ENCODE results near the gene UGT1A7.

UGT1A7 gene

DNA sequence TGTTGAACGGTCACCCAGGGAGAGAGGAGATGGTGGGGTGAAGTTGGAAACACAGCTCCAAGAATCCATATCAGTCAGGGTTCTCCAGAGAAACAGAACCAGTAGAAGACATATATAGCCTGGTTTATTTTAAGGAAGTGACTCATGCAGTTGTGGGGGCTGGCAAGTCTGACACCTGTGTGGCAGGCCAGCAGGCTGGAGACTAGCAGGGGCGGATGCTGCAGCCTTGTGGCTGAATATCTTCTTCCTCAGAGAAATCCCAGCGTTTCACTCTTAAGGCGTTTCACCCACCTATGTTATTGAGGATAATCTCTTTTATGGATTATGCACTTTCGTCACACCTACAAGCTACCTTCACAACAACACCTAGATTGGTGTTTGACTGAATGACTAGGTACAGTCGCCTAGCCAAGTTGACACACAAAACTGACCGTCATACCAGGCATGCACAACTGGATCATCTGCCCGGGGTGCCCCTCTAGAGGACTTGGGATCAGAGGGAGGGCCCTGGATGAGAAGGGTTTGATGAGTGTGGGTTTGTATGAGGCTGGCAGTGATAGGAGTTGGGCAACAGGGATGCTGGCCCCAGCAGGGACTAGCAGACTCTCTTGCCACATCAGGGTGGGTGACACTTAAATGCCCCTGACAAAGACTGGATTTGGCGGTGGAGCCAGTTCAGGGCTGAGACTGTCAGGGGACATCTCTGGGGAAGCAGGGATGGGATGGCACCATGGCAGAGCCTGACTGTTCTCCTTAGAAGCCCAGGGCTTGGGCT lies 119.8 kb downstream of the UGT1A7 start:
- FAIRE-seq, result no peak

- FAIRE-seq, result no peak
Measured at GRCh38 chr2:233802132-233802815, 120.6 kb downstream of the UGT1A7 start.

GRCh38 chr2:233803292-233803911 lies 121.7 kb downstream of the UGT1A7 start:
- FAIRE-seq, result no peak

- no peak for FAIRE-seq
Measured at GRCh38 chr2:233803994-233804393, 122.3 kb downstream of the UGT1A7 start.

- FAIRE-seq, result no peak
Measured at GRCh38 chr2:233807215-233807865, 125.6 kb downstream of the UGT1A7 start.

- no peak for FAIRE-seq
Measured at GRCh38 chr2:233807966-233808935, 126.5 kb downstream of the UGT1A7 start.

DNA sequence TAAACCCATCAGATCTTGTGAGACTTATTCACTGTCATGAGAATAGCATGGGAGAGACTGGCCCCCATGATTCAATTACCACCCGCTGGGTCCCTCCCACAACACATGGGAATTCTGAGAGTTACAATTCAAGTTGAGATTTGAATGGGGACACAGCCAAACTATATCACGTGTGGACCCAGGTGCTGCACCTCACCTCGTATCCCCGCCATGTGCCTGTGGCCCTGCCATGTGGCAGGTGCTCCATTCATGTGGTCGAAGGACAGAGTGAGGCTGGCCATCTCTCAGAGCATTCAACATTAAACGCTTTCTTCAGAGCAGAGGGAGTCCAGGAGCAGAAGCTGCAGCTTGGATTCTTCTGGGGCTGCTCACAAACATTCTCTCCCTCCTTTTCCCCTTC lies 128.7 kb downstream of the UGT1A7 start:
- no peak for FAIRE-seq

GRCh38 chr2:233811087-233811486 lies 129.4 kb downstream of the UGT1A7 start:
- no peak for FAIRE-seq

DNA sequence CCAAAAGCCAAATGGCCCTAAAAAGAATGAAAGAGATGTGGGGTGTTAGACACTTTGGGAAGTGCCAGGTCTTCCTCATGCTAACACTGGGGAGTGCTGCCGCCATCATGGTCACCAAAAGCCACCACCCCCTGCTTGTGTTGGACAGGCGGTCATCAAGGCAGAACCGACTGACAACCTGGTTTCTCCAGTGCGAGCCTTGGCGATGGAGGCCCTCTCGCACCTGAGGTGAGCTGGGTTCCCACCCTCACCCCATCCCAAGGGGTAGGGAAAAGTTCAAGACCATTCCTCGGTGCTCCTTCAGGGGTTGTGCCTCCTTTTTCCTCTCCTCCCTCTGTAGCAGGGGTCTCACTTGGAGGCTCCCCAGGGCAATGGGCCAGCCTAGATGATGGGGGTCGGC lies 130.0 kb downstream of the UGT1A7 start:
- FAIRE-seq, result no peak

GRCh38 chr2:233813236-233814055 lies 131.7 kb downstream of the UGT1A7 start:
- no peak for FAIRE-seq

DNA sequence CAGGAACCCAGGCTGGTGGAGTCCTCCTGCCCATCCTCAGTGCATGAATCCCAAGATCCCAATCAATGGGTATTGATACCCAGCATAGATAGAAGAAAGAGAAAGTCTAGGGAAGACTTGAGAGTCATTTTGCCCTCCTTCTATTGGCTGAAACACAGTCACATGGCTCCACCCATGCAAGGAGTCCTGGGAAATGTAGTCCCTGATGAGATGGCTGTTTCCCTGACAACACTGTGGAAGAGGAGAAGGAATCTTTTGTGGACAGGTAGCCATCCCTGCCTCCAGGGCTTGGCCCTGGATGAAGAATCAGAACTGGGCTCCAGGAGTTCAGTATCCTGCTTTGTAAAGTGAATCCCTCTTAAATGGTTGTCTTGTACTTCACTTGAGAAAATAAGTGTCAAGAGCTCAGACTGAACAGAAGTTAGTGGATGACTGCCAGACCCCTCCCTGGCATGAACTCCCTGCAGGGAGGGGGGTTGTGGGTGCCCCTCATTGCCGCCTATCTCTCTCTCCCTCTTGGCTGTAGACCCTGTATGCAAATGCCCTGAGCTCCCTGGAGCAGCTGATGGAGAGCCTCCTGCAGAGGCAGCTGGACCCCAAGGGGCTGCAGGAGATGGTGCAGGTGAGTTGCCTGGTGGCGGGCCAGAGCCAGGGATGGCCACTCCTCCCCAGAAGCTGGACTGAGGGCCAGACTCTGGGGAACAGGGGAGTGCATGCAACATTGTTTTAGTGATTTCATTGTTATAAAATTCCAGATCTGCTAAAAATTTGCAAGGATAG lies 132.5 kb downstream of the UGT1A7 start:
- FAIRE-seq, result no peak

GRCh38 chr2:233815861-233816260 lies 134.2 kb downstream of the UGT1A7 start:
- FAIRE-seq, result no peak

GRCh38 chr2:233816334-233816733 lies 134.6 kb downstream of the UGT1A7 start:
- FAIRE-seq, result no peak

GRCh38 chr2:233816771-233817170 lies 135.1 kb downstream of the UGT1A7 start:
- no peak for FAIRE-seq

- no peak for FAIRE-seq
Measured at GRCh38 chr2:233817361-233817911, 135.7 kb downstream of the UGT1A7 start.

- no peak for FAIRE-seq
Measured at GRCh38 chr2:233817995-233818638, 136.4 kb downstream of the UGT1A7 start.

DNA sequence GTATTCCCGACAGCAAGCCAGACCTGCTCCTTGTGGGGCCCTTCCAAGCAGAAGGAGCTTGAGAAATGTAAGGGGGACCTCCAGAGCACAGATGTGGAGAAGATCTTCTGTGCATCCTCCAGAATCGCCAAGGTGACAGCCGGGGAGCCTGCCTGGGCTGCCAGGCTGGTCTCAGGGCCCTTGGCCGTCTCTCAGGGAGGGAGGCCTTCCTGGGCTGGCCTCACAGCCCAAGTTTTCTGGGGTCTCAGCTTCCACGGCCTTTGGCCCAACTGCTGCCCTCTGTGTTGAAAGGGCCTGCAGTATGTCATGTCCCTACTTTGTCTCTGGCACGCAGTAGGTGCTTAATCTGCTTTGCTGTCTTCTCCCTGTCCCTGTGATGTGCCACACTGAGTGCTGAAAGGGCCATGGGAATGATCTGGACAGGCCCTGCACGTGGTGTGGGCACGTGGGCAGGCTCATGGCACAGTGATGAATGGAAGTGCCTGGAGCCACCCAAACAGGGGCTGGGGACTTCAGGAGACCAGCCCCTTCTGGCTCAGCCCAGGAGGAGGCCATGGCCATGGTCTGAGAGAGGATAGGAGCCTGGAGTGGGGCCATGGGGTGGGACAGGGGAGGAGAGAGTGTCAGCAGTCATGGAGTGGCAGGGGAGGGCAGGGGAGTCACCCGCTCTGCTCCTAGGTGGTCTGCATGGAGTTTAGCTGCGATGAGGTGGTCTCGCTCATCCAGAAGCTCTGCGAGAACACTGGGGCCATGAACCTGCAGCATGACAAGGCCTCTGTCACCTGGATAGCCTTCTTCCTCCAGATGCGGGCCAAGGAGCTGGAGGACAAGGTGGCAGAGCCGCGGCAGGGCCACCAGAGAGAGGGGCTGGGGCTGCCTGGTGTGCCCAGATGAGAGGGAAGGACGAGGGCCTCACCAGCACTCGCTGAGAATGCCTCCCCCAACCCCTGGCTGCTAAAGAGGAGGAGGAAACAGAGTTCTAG lies 137.2 kb downstream of the UGT1A7 start:
- no peak for FAIRE-seq
